Spleen (tissue), 11 donors: Measurements from ENCODE around the gene LKAAEAR1. TPM values are rescaled to one million over a fixed set of nuclear protein-coding genes. Genes with fewer than 3 reads are reported as not detected.

ENCODE experiments used
- DNase-seq: peaks from one replicate; pipeline ENCODE4 v3.0.0-alpha.2; 2020
- H3K27ac ChIP-seq, 8 donors: fragments of 200-600 bp; sonication (generic) in 7 of 8; 1 replicate in 4 of 8; 2 replicates in 4 of 8; pipeline versions ENCODE4 v1.5.0 to v1.8.0; 2016 to 2021; ENCODE audit warnings: inconsistent platforms in 4 of 8, mild to moderate bottlenecking in 4 of 8, moderate library complexity in 1 of 8
- H3K27me3 ChIP-seq, 7 donors: fragments of 200-600 bp; sonication (generic) in 6 of 7; replicated peaks in 1 of 7; 1 replicate in 4 of 7; 2 replicates in 3 of 7; pipeline versions ENCODE4 v1.5.0 to v1.8.0; 2016 to 2021; ENCODE audit warnings: inconsistent platforms in 3 of 7, mild to moderate bottlenecking in 1 of 7
- H3K36me3 ChIP-seq, 6 donors: fragments of 200-600 bp; sonication (generic) in 5 of 6; 1 replicate in 4 of 6; 2 replicates in 2 of 6; pipeline versions ENCODE4 v1.5.0 to v1.8.0; 2016 to 2021; ENCODE audit warnings: inconsistent platforms in 2 of 6
- H3K4me1 ChIP-seq, 6 donors: fragments of 200-600 bp; sonication (generic) in 5 of 6; 1 replicate in 3 of 6; 2 replicates in 3 of 6; pipeline versions ENCODE4 v1.5.0 to v1.8.0; 2016 to 2021; ENCODE audit warnings: inconsistent platforms in 3 of 6
- H3K4me3 ChIP-seq, 8 donors: fragments of 200-600 bp; sonication (generic) in 7 of 8; 1 replicate in 4 of 8; 2 replicates in 4 of 8; pipeline versions ENCODE4 v1.5.0 to v1.8.0; 2016 to 2021; ENCODE audit warnings: inconsistent platforms in 4 of 8, mild to moderate bottlenecking in 4 of 8, moderate library complexity in 2 of 8
- H3K9me3 ChIP-seq, 8 donors: fragments of 200-600 bp; sonication (generic) in 7 of 8; 1 replicate in 4 of 8; 2 replicates in 4 of 8; pipeline versions ENCODE4 v1.5.0 to v1.8.0; 2016 to 2021; ENCODE audit warnings: inconsistent platforms in 4 of 8
- POLR2A ChIP-seq, 3 donors: fragments of 450-650 bp; IDR thresholded peaks; one replicate each; pipeline ENCODE4 v1.5.1; 2017; ENCODE audit warnings: antibody characterized with exemption in 3 of 3, mild to moderate bottlenecking in 1 of 3
- POLR2AphosphoS5 ChIP-seq, 3 donors: sonication (generic); formaldehyde crosslinking; IDR thresholded peaks; one replicate each; pipeline ENCODE4 v1.5.1; 2017; ENCODE audit warnings: antibody characterized with exemption in 3 of 3
- WGBS, 5 donors: extraction: QIAGEN DNeasy Blood & Tissue Kit in 3 of 5; methylation state at CpG; one replicate each; pipeline versions ENCODE4 v1.1.5 to v1.1.7; 2013 to 2018; 5-methylcytosine and 5-hydroxymethylcytosine counted together
- intact Hi-C: fragments of 100-400 bp; cut with DNase I; formaldehyde crosslinking; loops from one replicate; pipeline ENCODE4 v1.15.0; 2023; ENCODE audit warnings: low total_unique reads
- polyA plus RNA-seq, 3 donors: library from polyadenylated mRNA; stranded (reverse); fragments of 200-250 nt; gene quantifications; one replicate each; pipeline ENCODE4 v1.2.1, GENCODE V29; 2013
- total RNA-seq, 7 donors: library from RNA; depleted of rRNA in 3 of 7; stranded (reverse); fragments of >200 nt in 3 of 7; fragmentation: NEBNext Ultra II Directional in 4 of 7; extraction: Animal tissue kit (Norgen Biotek cat#: 25700) in 4 of 7; gene quantifications; one replicate each; pipeline versions ENCODE4 v1.1.0 to v1.2.1, GENCODE V29; 2016 to 2021
- TF ChIP-seq, protein P1 (sequence below), 11 experiments: fragments of 200-600 bp in 7 of 11; fragments of 450-650 bp in 4 of 11; sonication (generic) in 4 of 11; IDR thresholded peaks in 8 of 11; conservative IDR thresholded peaks in 3 of 11; 1 replicate in 7 of 11; 2 replicates in 4 of 11; pipeline versions ENCODE4 v1.4.0 to v1.8.0; 2016 to 2021; ENCODE audit warnings: antibody characterized with exemption in 11 of 11, inconsistent platforms in 4 of 11, mild to moderate bottlenecking in 1 of 11
- donor health status: healthy with polysubstance abuse.
- donor health status: DM: no; HTN: no; CAD: no; lungs with moderate emphysema.
- donor health status: DM: no; HTN: no; CAD: no.
- donor health status: Bipolar disorder and iron deficiency.
- donor health status: healthy.
- donor health status: DM: no; HTN: no; CAD: no.
- donor health status: DM: yes; HTN: yes; CAD: no.

Gene LKAAEAR1
- total and polyA plus RNA-seq, 10 donors: 0.26 to 0.66 (median 0.51) TPM; not detected in 6

GRCh38 chr20:64055396-64055892, 28.8 kb downstream of the LKAAEAR1 start:
- Histone ChIP-seq H3K4me1 (peaks cover 12 to 84% (median 74%) of the 10 kb centered on the region in 6 donors), H3K36me3 (no peaks in the 10 kb centered on the region), H3K27me3 (peaks cover 0 to 69% (median 6%) of the 10 kb centered on the region in 7 donors), H3K9me3 (no peaks in the 10 kb centered on the region), H3K4me3 (peak overlapping the region in 1 of 8 donors; percentile 57), H3K27ac (peak overlapping the region; percentile 63 to 91 (median 85))
- intact Hi-C loops: no loop called here
- WGBS, 5 donors: 50 to 75% (median 64%) methylated on average over 8 to 9 of the region's 9 CpGs
- no peak for DNase-seq
- no peak for TF ChIP-seq POLR2AphosphoS5 (IDR thresholded peaks at IDR 0.05)
- no peak for TF ChIP-seq POLR2A (IDR thresholded peaks at IDR 0.05)
- TF ChIP-seq, protein P1, sequence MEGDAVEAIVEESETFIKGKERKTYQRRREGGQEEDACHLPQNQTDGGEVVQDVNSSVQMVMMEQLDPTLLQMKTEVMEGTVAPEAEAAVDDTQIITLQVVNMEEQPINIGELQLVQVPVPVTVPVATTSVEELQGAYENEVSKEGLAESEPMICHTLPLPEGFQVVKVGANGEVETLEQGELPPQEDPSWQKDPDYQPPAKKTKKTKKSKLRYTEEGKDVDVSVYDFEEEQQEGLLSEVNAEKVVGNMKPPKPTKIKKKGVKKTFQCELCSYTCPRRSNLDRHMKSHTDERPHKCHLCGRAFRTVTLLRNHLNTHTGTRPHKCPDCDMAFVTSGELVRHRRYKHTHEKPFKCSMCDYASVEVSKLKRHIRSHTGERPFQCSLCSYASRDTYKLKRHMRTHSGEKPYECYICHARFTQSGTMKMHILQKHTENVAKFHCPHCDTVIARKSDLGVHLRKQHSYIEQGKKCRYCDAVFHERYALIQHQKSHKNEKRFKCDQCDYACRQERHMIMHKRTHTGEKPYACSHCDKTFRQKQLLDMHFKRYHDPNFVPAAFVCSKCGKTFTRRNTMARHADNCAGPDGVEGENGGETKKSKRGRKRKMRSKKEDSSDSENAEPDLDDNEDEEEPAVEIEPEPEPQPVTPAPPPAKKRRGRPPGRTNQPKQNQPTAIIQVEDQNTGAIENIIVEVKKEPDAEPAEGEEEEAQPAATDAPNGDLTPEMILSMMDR (IDR thresholded peaks at IDR 0.05 in 8 of 11, conservative IDR thresholded peaks at IDR 0.05 in 3 of 11): no peak

- Histone ChIP-seq H3K4me1 (peaks cover 17 to 95% (median 85%) of the 10 kb centered on the region in 6 donors), H3K36me3 (no peaks in the 10 kb centered on the region), H3K27me3 (peaks cover 0 to 83% (median 16%) of the 10 kb centered on the region in 7 donors), H3K4me3 (peak overlapping the region in 2 of 8 donors; percentile 0 to 38), H3K27ac (peak overlapping the region; percentile 51 to 91 (median 85)), H3K9me3 (no peaks in the 10 kb centered on the region)
- intact Hi-C loops: no loop called here
- TF ChIP-seq POLR2A (IDR thresholded peaks at IDR 0.05) (peak in 1 of 3 donors; percentile 7), POLR2AphosphoS5 (IDR thresholded peaks at IDR 0.05) (peak; percentile 55 to 85 (median 77))
- TF ChIP-seq, protein P1 (IDR thresholded peaks at IDR 0.05 in 8 of 11, conservative IDR thresholded peaks at IDR 0.05 in 3 of 11): peak in 5 of 11 experiments; percentile 14 to 40 (median 32)
- peak; percentile 90 for DNase-seq
- 15 to 29% (median 18%) methylated on average over 11 to 17 of the region's 17 CpGs for WGBS, 5 donors
These were observed 30.1 kb downstream of the LKAAEAR1 start for GRCh38 chr20:64053841-64054661.

- Histone ChIP-seq H3K27me3 (peaks cover 0 to 91% (median 24%) of the 10 kb centered on the region in 7 donors), H3K36me3 (peaks cover 0 to 5% (median 0%) of the 10 kb centered on the region in 6 donors), H3K4me3 (peak overlapping the region in 1 of 8 donors; percentile 25), H3K4me1 (peaks cover 17 to 97% (median 85%) of the 10 kb centered on the region in 6 donors), H3K9me3 (no peaks in the 10 kb centered on the region), H3K27ac (peak overlapping the region in 7 of 8 donors; percentile 27 to 91 (median 87))
- WGBS, 5 donors: 64 to 84% (median 78%) methylated on average over 27 to 33 of the region's 33 CpGs
- DNase-seq: no peak
- TF ChIP-seq, protein P1 (IDR thresholded peaks at IDR 0.05 in 8 of 11, conservative IDR thresholded peaks at IDR 0.05 in 3 of 11): no peak
- TF ChIP-seq POLR2AphosphoS5 (IDR thresholded peaks at IDR 0.05): no peak
- TF ChIP-seq POLR2A (IDR thresholded peaks at IDR 0.05): no peak
- intact Hi-C loops: no loop called here
These were observed 31.0 kb downstream of the LKAAEAR1 start for GRCh38 chr20:64052987-64053840.
